UCSD-AML1 (cell line): ENCODE data around the gene FKBP9.

Experiments
- DNase-seq: peaks from one replicate; lab custom pipeline; 2025; ENCODE audit not compliant: unreplicated experiment; lab: John Stamatoyannopoulos, UW

The FKBP9 gene

DNA sequence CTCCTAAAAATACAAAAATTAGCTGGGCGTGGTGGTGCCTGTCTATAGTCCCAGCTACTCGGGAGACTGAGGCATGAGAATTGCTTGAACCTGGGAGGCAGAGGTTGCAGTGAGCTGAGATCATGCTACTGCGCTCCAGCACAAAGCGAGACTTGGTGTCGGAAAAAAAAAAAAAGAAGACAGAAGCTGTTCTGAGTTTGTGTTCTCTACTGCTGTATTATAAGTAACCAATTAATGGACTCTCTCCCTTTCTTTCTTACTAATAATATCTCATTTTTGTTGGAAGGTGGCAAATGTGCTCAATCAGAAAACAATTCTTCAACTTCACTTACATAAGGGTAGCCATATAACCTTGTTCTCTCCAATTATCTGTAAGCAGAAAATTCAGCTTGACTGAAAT is 97.9 kb downstream of the FKBP9 start:
- no peak for DNase-seq
